IMR-90 (cell line): ENCODE data around the gene LMAN2. TPM values are rescaled to one million over a fixed set of nuclear protein-coding genes. Genes with fewer than 3 reads are reported as not detected.
A peak's percentile ranks its signal among the peaks of the same experiment; 100 is the strongest.

Experiments used
- ATAC-seq: fragments of 200-7000 bp; cut with Tn5 transposase; 2 replicates; pipeline ENCODE4 v1.9.1; 2020; ENCODE audit warnings: low read depth, mild to moderate bottlenecking, moderate library complexity
- Bru-seq: library from RNA; stranded (reverse); fragments of 400-500 nt; gene quantifications from one replicate; lab custom pipeline; 2021; lab: Mats Ljungman, UMichigan
- BruChase-seq, 2 experiments: library from RNA; stranded (reverse); fragments of 400-500 nt; gene quantifications; one replicate each; lab custom pipeline; 2021; lab: Mats Ljungman, UMichigan
- BruUV-seq: library from RNA; stranded (reverse); fragments of 400-500 nt; replicated peaks from 2 replicates; lab custom pipeline; 2021; lab: Mats Ljungman, UMichigan
- CTCF ChIA-PET: fragments of 300-600 bp; formaldehyde crosslinking; extraction: SDS; loops from one replicate; lab custom pipeline; 2021; ENCODE audit warnings: antibody characterized with exemption; lab: Yijun Ruan, JAX
- POLR2A ChIA-PET: fragments of 300-600 bp; sonication (Branson Sonifier 250); formaldehyde crosslinking; loops from one replicate; lab custom pipeline; 2022; ENCODE audit warnings: antibody characterized with exemption; ENCODE audit not compliant: unreplicated experiment; lab: Charles Lee
- DNase-seq: peaks from one replicate; pipeline ENCODE4 v3.0.0; 2013
- H2AFZ ChIP-seq: replicated peaks from 2 replicates; pipeline ENCODE3; 2013; ENCODE audit warnings: low read length, mild to moderate bottlenecking; ENCODE audit not compliant: poor library complexity
- H2AK5ac ChIP-seq: 2 replicates; pipeline ENCODE4 v1.6.1; 2013; ENCODE audit warnings: low read depth, low read length, inconsistent platforms
- H2AK9ac ChIP-seq: replicated peaks from 2 replicates; pipeline ENCODE3; 2013; ENCODE audit warnings: mild to moderate bottlenecking, low read depth, low read length, moderate library complexity; ENCODE audit not compliant: poor library complexity
- H2BK120ac ChIP-seq: 2 replicates; pipeline ENCODE4 v1.6.1; 2013; ENCODE audit warnings: low read depth, low read length, inconsistent platforms
- H2BK15ac ChIP-seq: 3 replicates; pipeline ENCODE4 v1.6.1; 2013; ENCODE audit warnings: low read depth, low read length, inconsistent platforms
- H2BK20ac ChIP-seq: 2 replicates; pipeline ENCODE4 v1.6.1; 2013; ENCODE audit warnings: low read depth, mild to moderate bottlenecking, inconsistent platforms, low read length, moderate library complexity
- H2BK5ac ChIP-seq: 2 replicates; pipeline ENCODE4 v1.6.1; 2013; ENCODE audit warnings: mild to moderate bottlenecking, low read depth, low read length, inconsistent platforms; ENCODE audit not compliant: poor library complexity, severe bottlenecking
- H3K14ac ChIP-seq: replicated peaks from 2 replicates; pipeline ENCODE4 v1.6.1; 2013; ENCODE audit warnings: low read depth, low read length, inconsistent platforms
- H3K18ac ChIP-seq: 2 replicates; pipeline ENCODE4 v1.6.1; 2013; ENCODE audit warnings: low read depth, low read length, control low read depth
- H3K23ac ChIP-seq: 2 replicates; pipeline ENCODE4 v1.6.1; 2013; ENCODE audit warnings: low read depth, low read length, inconsistent platforms
- H3K27ac ChIP-seq: 2 replicates; pipeline ENCODE4 v1.5.1; 2013; ENCODE audit warnings: mild to moderate bottlenecking, control low read depth, low read length; ENCODE audit not compliant: insufficient read depth
- H3K27me3 ChIP-seq: 2 replicates; pipeline ENCODE4 v1.6.1; 2013; ENCODE audit warnings: low read length; ENCODE audit not compliant: control insufficient read depth, insufficient read depth
- H3K36me3 ChIP-seq: 2 replicates; pipeline ENCODE4 v1.6.1; 2013; ENCODE audit warnings: low read length, mixed read lengths; ENCODE audit not compliant: control insufficient read depth, insufficient read depth
- H3K4ac ChIP-seq: 2 replicates; pipeline ENCODE4 v1.6.1; 2013; ENCODE audit warnings: low read depth, low read length, inconsistent platforms
- H3K4me1 ChIP-seq: 2 replicates; pipeline ENCODE4 v1.6.1; 2013; ENCODE audit warnings: low read length, mixed read lengths; ENCODE audit not compliant: control insufficient read depth, insufficient read depth
- H3K4me2 ChIP-seq: 2 replicates; pipeline ENCODE4 v1.6.1; 2013; ENCODE audit warnings: low read depth, mild to moderate bottlenecking, control low read depth, low read length, moderate library complexity
- H3K4me3 ChIP-seq: 2 replicates; pipeline ENCODE4 v1.5.1; 2013; ENCODE audit warnings: low read depth, mild to moderate bottlenecking, control low read depth, low read length, moderate library complexity; ENCODE audit not compliant: insufficient read depth
- H3K56ac ChIP-seq: 2 replicates; pipeline ENCODE4 v1.6.1; 2013; ENCODE audit warnings: low read length, inconsistent platforms; ENCODE audit not compliant: insufficient read depth; ENCODE audit errors: extremely low read depth
- H3K79me1 ChIP-seq, 2 experiments: 2 replicates each; pipeline ENCODE4 v1.6.1; 2013; ENCODE audit warnings: low read length in 2 of 2, inconsistent platforms in 1 of 2, low read depth in 1 of 2
- H3K9ac ChIP-seq: 2 replicates; pipeline ENCODE4 v1.6.1; 2013; ENCODE audit warnings: low read depth, low read length, control low read depth
- H3K9me1 ChIP-seq: 2 replicates; pipeline ENCODE4 v1.6.1; 2013; ENCODE audit warnings: low read length, inconsistent platforms; ENCODE audit not compliant: insufficient read depth
- H3K9me3 ChIP-seq: 2 replicates; pipeline ENCODE4 v1.6.1; 2013; ENCODE audit warnings: low read length; ENCODE audit not compliant: control insufficient read depth, insufficient read depth
- H4K20me1 ChIP-seq: 2 replicates; pipeline ENCODE4 v1.6.1; 2013; ENCODE audit warnings: low read length, inconsistent platforms; ENCODE audit not compliant: insufficient read depth
- H4K5ac ChIP-seq: 2 replicates; pipeline ENCODE4 v1.6.1; 2013; ENCODE audit warnings: mild to moderate bottlenecking, low read depth, low read length, control low read depth
- H4K8ac ChIP-seq, 2 experiments: 2 replicates each; pipeline ENCODE4 v1.6.1; 2013; ENCODE audit warnings: low read depth in 2 of 2, low read length in 2 of 2, control low read depth in 1 of 2, inconsistent platforms in 1 of 2
- H4K91ac ChIP-seq: 2 replicates; pipeline ENCODE4 v1.6.1; 2013; ENCODE audit warnings: low read depth, low read length, inconsistent platforms; ENCODE audit not compliant: insufficient read depth
- CHD1 ChIP-seq: IDR thresholded peaks from 2 replicates; pipeline ENCODE4 v1.6.1; 2012; ENCODE audit warnings: low read depth, low read length, improper control_type of control experiment
- FOS ChIP-seq: fragments of 150-350 bp; IDR thresholded peaks from 2 replicates; pipeline ENCODE4 v1.6.1; 2016; ENCODE audit warnings: low read depth, low read length
- MAFK ChIP-seq: IDR thresholded peaks from 2 replicates; pipeline ENCODE4 v1.6.1; 2012; ENCODE audit warnings: low read depth, low read length, improper control_type of control experiment
- NFE2L2 ChIP-seq: fragments of 150-350 bp; IDR thresholded peaks from 2 replicates; pipeline ENCODE4 v1.6.1; 2016; ENCODE audit warnings: low read depth, mild to moderate bottlenecking, low read length
- POLR2A ChIP-seq: IDR thresholded peaks from 2 replicates; pipeline ENCODE4 v1.6.1; 2012; ENCODE audit warnings: mild to moderate bottlenecking, low read depth, low read length
- SMC3 ChIP-seq: fragments of 150-350 bp; IDR thresholded peaks from 2 replicates; pipeline ENCODE4 v1.6.1; 2016; ENCODE audit warnings: low read depth, mild to moderate bottlenecking, antibody characterized with exemption, low read length, moderate library complexity
- USF2 ChIP-seq: fragments of 150-350 bp; IDR thresholded peaks from 2 replicates; pipeline ENCODE4 v1.6.1; 2017; ENCODE audit warnings: mild to moderate bottlenecking, antibody characterized with exemption, low read length, low read depth
- WGBS, 2 experiments: methylation state at CpG; one replicate each; pipeline versions ENCODE4 v1.1.5 to v1.1.7; 2013; ENCODE audit warnings: missing lambda C conversion rate in 2 of 2; ENCODE audit not compliant: insufficient read length in 1 of 2; ENCODE audit errors: extremely low coverage in 2 of 2; 5-methylcytosine and 5-hydroxymethylcytosine counted together
- dilution Hi-C: fragments of 300-500 bp; cut with HindIII; formaldehyde crosslinking; loops from one replicate; pipeline ENCODE4 v1.14.3; 2018; ENCODE audit warnings: low sequenced_read_pairs; ENCODE audit not compliant: unreplicated experiment
- in situ Hi-C: fragments of 300-500 bp; cut with MboI; formaldehyde crosslinking; loops from 3 replicates; pipeline ENCODE4 v1.14.3; 2019; ENCODE audit warnings: low sequenced_read_pairs, inconsistent platforms, mixed read lengths
- intact Hi-C: fragments of 100-400 bp; cut with micrococcal nuclease; formaldehyde crosslinking; loops from 2 replicates; pipeline ENCODE4 v1.10.0; 2022
- long read RNA-seq: library from polyadenylated mRNA; unstranded; transcript quantifications from one replicate; pipeline ENCODE4 v2.0.0, GENCODE V29; 2021; ENCODE audit not compliant: unreplicated experiment
- polyA plus RNA-seq, 3 experiments: library from polyadenylated mRNA; depleted of rRNA; stranded (reverse); fragments of >200 nt; gene quantifications; 2 replicates each; pipeline ENCODE4 v1.2.3, GENCODE V29; 2012; ENCODE audit warnings: low replicate concordance in 1 of 3
- total RNA-seq: library from RNA; depleted of rRNA; stranded (reverse); fragments of >200 nt; gene quantifications from 2 replicates; pipeline ENCODE4 v1.2.3, GENCODE V29; 2012; rRNA removed

LMAN2 gene
- total RNA-seq (164 and 303 TPM in 2 replicates), polyA plus RNA-seq (2012; rRNA removed) (251 and 253 TPM in 2 replicates), Bru-seq, nascent RNA (percentile 78 among the genes with signal in this experiment), BruChase-seq, experiment 1, labeled RNA remaining after a 6-hour chase (percentile 78 among the genes with signal in this experiment), BruChase-seq, experiment 2, labeled RNA remaining after a 2-hour chase (percentile 74 among the genes with signal in this experiment)
- 241 and 386 TPM in 2 replicates for polyA plus RNA-seq (2012; cell fraction: cytosol; rRNA removed)
- 123 and 180 TPM in 2 replicates for polyA plus RNA-seq (2012; cell fraction: nucleus; rRNA removed; ENCODE audit: low replicate concordance)
- long read RNA-seq, transcript LMAN2-201 (8 exons, 1,800 nt) = major isoform, 439 of 489 reads
- long read RNA-seq, transcript LMAN2-208 (8 exons, 1,149 nt) = minor isoform, 6 of 489 reads
- long read RNA-seq, partial matches to known transcripts = 20 of 489 reads
- long read RNA-seq, other reads (novel, unspliced or antisense) = 23 of 489 reads

GRCh38 chr5:177351392-177352329 is at the start of gene LMAN2:
Gene LMAN2 (minus strand): TSS chr5:177351668. CDS start chr5:177351647, 21 bp downstream.
- POLR2A ChIA-PET = interaction anchor here (0.6 to 0.7 kb wide), 2 partner anchors 9 to 124 kb away, joined by 3 to 4 read pairs; no protein-coding TSS in a partner anchor

More at GRCh38 chr5:177351392-177352329, at the start of gene LMAN2:
- Histone ChIP-seq H3K4me2 (peak within 1 kb of the TSS; percentile 98), H3K23ac (peak within 1 kb of the TSS; percentile 83), H2BK5ac (peak within 1 kb of the TSS; percentile 93), H4K91ac (peak within 1 kb of the TSS; percentile 99), H3K4ac (peak within 1 kb of the TSS; percentile 93), H3K4me3 (peak within 1 kb of the TSS; percentile 63), H3K79me1 (peaks cover 31 to 36% of the 10 kb centered on the region in 2 experiments), H3K9ac (peak within 1 kb of the TSS; percentile 78), H2BK20ac (peak within 1 kb of the TSS; percentile 70; the same call in 1 of the 2 replicates), H3K56ac (peak within 1 kb of the TSS; percentile 84), H3K9me3 (peaks cover 2% of the 10 kb centered on the region; the same call in 1 of the 2 replicates), H2AK9ac (peak within 1 kb of the TSS; percentile 95), H3K14ac (peak within 1 kb of the TSS; percentile 95), H2AFZ (peak within 1 kb of the TSS; percentile 99), H2BK15ac (peak within 1 kb of the TSS; percentile 84; the same call in 1 of the 3 replicates), H4K8ac (peak within 1 kb of the TSS; percentile 99 to 100), H2BK120ac (peak within 1 kb of the TSS; percentile 89), H3K27me3 (peaks cover 2% of the 10 kb centered on the region; the same call in 1 of the 2 replicates), H3K18ac (peak within 1 kb of the TSS; percentile 79), H3K36me3 (peaks cover 7% of the 10 kb centered on the region; the same call in 1 of the 2 replicates), H3K27ac (peak within 1 kb of the TSS; percentile 86), H2AK5ac (peak within 1 kb of the TSS; percentile 98), H4K20me1 (peaks cover 12% of the 10 kb centered on the region), H3K4me1 (peaks cover 23% of the 10 kb centered on the region), H4K5ac (peak within 1 kb of the TSS; percentile 91), H3K9me1 (peaks cover 10% of the 10 kb centered on the region; the same call in 1 of the 2 replicates)
- WGBS, 2 experiments = 2% methylated on average over 29 of the region's 55 CpGs; no CpG with 5 or more reads in 1 of the 2 experiments
- TF ChIP-seq POLR2A = peak; percentile 86
- no peak for TF ChIP-seq SMC3
- TF ChIP-seq USF2 = peak; percentile 36; the same call in 1 of the 2 replicates
- TF ChIP-seq FOS = no peak; the same call in none of the 2 replicates
- no peak for TF ChIP-seq NFE2L2
- no peak for TF ChIP-seq MAFK
- TF ChIP-seq CHD1 = peak; percentile 71; the same call in 1 of the 2 replicates
- CTCF ChIA-PET = interaction anchor here (1.2 to 1.4 kb wide), 2 partner anchors 52 to 102 kb away, joined by 3 to 5 read pairs; no protein-coding TSS in a partner anchor
- peak; percentile 96 for DNase-seq
- intact Hi-C loops = no loop called here
- no TSS peak for BruUV-seq
- ATAC-seq = peak; percentile 99
- dilution Hi-C loops = no loop called here
- in situ Hi-C loops = no loop called here
